Posterior vena cava (tissue), 2 donors: Measurements from ENCODE around the gene SELENOF. TPM values are rescaled to one million over a fixed set of nuclear protein-coding genes. Genes with fewer than 3 reads are reported as not detected.
"Not testable (repeated sequence)": the region's sequence is repeated elsewhere in the genome, so short reads cannot be mapped to it uniquely, and the experiment has no call there.

Experiments
- DNase-seq: peaks from one replicate; pipeline ENCODE4 v3.0.0-alpha.2; 2020; ENCODE audit warnings: low spot score
- intact Hi-C, 2 donors: fragments of 100-400 bp; cut with DNase I; formaldehyde crosslinking; loops; one replicate each; pipeline versions ENCODE4 v1.14.1 to v1.14.2; 2022 to 2023
- total RNA-seq, 2 donors: library from RNA; stranded (reverse); fragmentation: NEBNext Ultra II Directional; extraction: Animal tissue kit (Norgen Biotek cat#: 25700); gene quantifications; one replicate each; pipeline ENCODE4 v1.2.1, GENCODE V29; 2021
- donor health status: DM: yes; HTN: yes; CAD: no.
- donor health status: DM: yes; HTN: yes; CAD: no.

The SELENOF gene
- total RNA-seq, 2 donors from 2014 or later: 183 to 189 TPM

GRCh38 chr1:86826856-86827255 lies 87.1 kb downstream of the SELENOF start:
- intact Hi-C loops: no loop called here
- DNase-seq: no peak

- no peak for DNase-seq
- intact Hi-C loops: no loop called here
These were observed 88.6 kb downstream of the SELENOF start for GRCh38 chr1:86825319-86825718.

- intact Hi-C loops: no loop called here
- DNase-seq: no peak
These were observed 90.0 kb downstream of the SELENOF start for GRCh38 chr1:86823821-86824500.

- DNase-seq: no peak
- intact Hi-C loops: no loop called here
These were observed 90.5 kb downstream of the SELENOF start for GRCh38 chr1:86823386-86823785.

- DNase-seq: no peak
- intact Hi-C loops: no loop called here
These were observed 91.5 kb downstream of the SELENOF start for GRCh38 chr1:86822459-86822858.

- intact Hi-C loops: no loop called here
- DNase-seq: no peak
These were observed 92.0 kb downstream of the SELENOF start for GRCh38 chr1:86821956-86822355.

- DNase-seq, intact Hi-C loops: not testable (repeated sequence)
These were observed 94.0 kb downstream of the SELENOF start for GRCh38 chr1:86819970-86820369.

- DNase-seq, intact Hi-C loops: not testable (repeated sequence)
These were observed 96.6 kb downstream of the SELENOF start for GRCh38 chr1:86817246-86817826.

GRCh38 chr1:86814118-86814517 lies 99.8 kb downstream of the SELENOF start:
- DNase-seq, intact Hi-C loops: not testable (repeated sequence)

Other genes starting within 250 kb of the SELENOF start
- gene SH3GLB1, start 209.6 kb downstream of the SELENOF start, total RNA-seq: 100 to 1,000 TPM; 105 to 129 TPM
- gene HS2ST1, start 509 bp upstream of the SELENOF start, total RNA-seq: 10 to 100 TPM; 24.7 to 27.1 TPM